BE2C (cell line): ENCODE results near the gene MAP7D3.

Experiments
- DNase-seq: peaks from one replicate; pipeline ENCODE4 v3.0.0-alpha.2; 2020
- H3K27me3 ChIP-seq: fragments of 250-450 bp; sonication (Bioruptor Pico); 2 replicates; pipeline ENCODE4 v1.5.1; 2020; ENCODE audit warnings: mild to moderate bottlenecking
- H3K36me3 ChIP-seq: fragments of 250-450 bp; sonication (Bioruptor Pico); 2 replicates; pipeline ENCODE4 v1.5.1; 2020; ENCODE audit warnings: mild to moderate bottlenecking
- H3K4me1 ChIP-seq: fragments of 250-450 bp; sonication (Bioruptor Pico); 2 replicates; pipeline ENCODE4 v1.5.1; 2020
- H3K4me3 ChIP-seq: 2 replicates; pipeline ENCODE4 v1.5.1; 2011; ENCODE audit warnings: low read depth, low read length
- H3K9me3 ChIP-seq: fragments of 250-450 bp; sonication (Bioruptor Pico); 2 replicates; pipeline ENCODE4 v1.5.1; 2020
- CTCF ChIP-seq: IDR thresholded peaks from 2 replicates; pipeline ENCODE4 v1.5.1; 2012; ENCODE audit warnings: mild to moderate bottlenecking, low read depth, low read length

MAP7D3 gene

GRCh38 chrX:136165406-136165805 lies 85.8 kb downstream of the MAP7D3 start:
- H3K27me3 ChIP-seq: no peaks in the 10 kb centered on the region

GRCh38 chrX:136163689-136164088 lies 87.5 kb downstream of the MAP7D3 start:
- no peaks in the 10 kb centered on the region for H3K27me3 ChIP-seq
- peaks cover 2% of the 10 kb centered on the region; the same call in 1 of the 2 replicates for H3K4me1 ChIP-seq
- DNase-seq: no peak
- no peaks in the 10 kb centered on the region for H3K36me3 ChIP-seq
- no peak for TF ChIP-seq CTCF
- H3K9me3 ChIP-seq: no peaks in the 10 kb centered on the region
- H3K4me3 ChIP-seq: no peak overlapping the region

More at GRCh38 chrX:136165406-136165805, 85.8 kb downstream of the MAP7D3 start:
- no peak for TF ChIP-seq CTCF
- DNase-seq: no peak
- Histone ChIP-seq H3K9me3 (no peaks in the 10 kb centered on the region), H3K4me1 (peaks cover 5% of the 10 kb centered on the region; the same call in 1 of the 2 replicates), H3K4me3 (no peak overlapping the region), H3K36me3 (no peaks in the 10 kb centered on the region)
